H9 (cell line): Measurements from ENCODE around the gene PTPRN2. TPM values are rescaled to one million over a fixed set of nuclear protein-coding genes. Genes with fewer than 3 reads are reported as not detected.

ENCODE experiments used
- DNase-seq: peaks from one replicate; pipeline ENCODE4 v3.0.0-alpha.2; 2017
- H2AFZ ChIP-seq: one replicate; pipeline ENCODE4 v1.6.1; 2013; ENCODE audit warnings: mild to moderate bottlenecking, low read length, control low read depth, moderate library complexity
- H2AK5ac ChIP-seq: 2 replicates; pipeline ENCODE4 v1.6.1; 2013; ENCODE audit warnings: low read length, control low read depth, mixed read lengths; ENCODE audit not compliant: insufficient read length
- H2BK120ac ChIP-seq: one replicate; pipeline ENCODE4 v1.6.1; 2013; ENCODE audit warnings: low read depth, mild to moderate bottlenecking, low read length, control low read depth, inconsistent platforms; ENCODE audit not compliant: poor library complexity, severe bottlenecking
- H2BK12ac ChIP-seq: 2 replicates; pipeline ENCODE4 v1.6.1; 2013; ENCODE audit warnings: low read length, control low read depth, mixed read lengths, low read depth; ENCODE audit not compliant: insufficient read length
- H2BK15ac ChIP-seq: 2 replicates; pipeline ENCODE4 v1.6.1; 2013; ENCODE audit warnings: low read depth, low read length, control low read depth
- H2BK20ac ChIP-seq: one replicate; pipeline ENCODE4 v1.6.1; 2013; ENCODE audit warnings: low read depth, mild to moderate bottlenecking, low read length, control low read depth, inconsistent platforms; ENCODE audit not compliant: poor library complexity, severe bottlenecking
- H2BK5ac ChIP-seq: 2 replicates; pipeline ENCODE4 v1.6.1; 2013; ENCODE audit warnings: low read length, control low read depth, mixed read lengths; ENCODE audit not compliant: insufficient read length
- H3K14ac ChIP-seq: 2 replicates; pipeline ENCODE4 v1.6.1; 2013; ENCODE audit warnings: low read length, control low read depth; ENCODE audit not compliant: insufficient read depth
- H3K18ac ChIP-seq: 2 replicates; pipeline ENCODE4 v1.6.1; 2013; ENCODE audit warnings: low read depth, mild to moderate bottlenecking, mixed read lengths, low read length, control low read depth; ENCODE audit not compliant: insufficient read length
- H3K23ac ChIP-seq: 2 replicates; pipeline ENCODE4 v1.6.1; 2013; ENCODE audit warnings: low read length, control low read depth, mixed read lengths, low read depth; ENCODE audit not compliant: insufficient read length
- H3K23me2 ChIP-seq: 2 replicates; pipeline ENCODE4 v1.6.1; 2013; ENCODE audit warnings: low read depth, mild to moderate bottlenecking, mixed read lengths, low read length, control low read depth; ENCODE audit not compliant: insufficient read length, poor library complexity, severe bottlenecking
- H3K27ac ChIP-seq: 2 replicates; pipeline ENCODE4 v1.5.1; 2013; ENCODE audit warnings: low read length, control low read depth, mixed read lengths, low read depth; ENCODE audit not compliant: insufficient read length
- H3K27me3 ChIP-seq: 2 replicates; pipeline ENCODE4 v1.6.1; 2013; ENCODE audit warnings: low read length, control low read depth, inconsistent platforms; ENCODE audit not compliant: insufficient read depth
- H3K4ac ChIP-seq: 2 replicates; pipeline ENCODE4 v1.6.1; 2013; ENCODE audit warnings: low read depth, mild to moderate bottlenecking, control low read depth, inconsistent platforms, low read length, moderate library complexity
- H3K4me1 ChIP-seq: 2 replicates; pipeline ENCODE4 v1.6.1; 2013; ENCODE audit warnings: low read length, control low read depth, inconsistent platforms; ENCODE audit not compliant: insufficient read depth
- H3K4me2 ChIP-seq: 2 replicates; pipeline ENCODE4 v1.6.1; 2013; ENCODE audit warnings: low read length, control low read depth, mixed read lengths; ENCODE audit not compliant: insufficient read length, insufficient read depth
- H3K56ac ChIP-seq: 2 replicates; pipeline ENCODE4 v1.6.1; 2013; ENCODE audit warnings: low read depth, mild to moderate bottlenecking, mixed read lengths, low read length, control low read depth; ENCODE audit not compliant: insufficient read length
- H3K79me1 ChIP-seq: 2 replicates; pipeline ENCODE4 v1.6.1; 2013; ENCODE audit warnings: low read depth, mild to moderate bottlenecking, moderate library complexity, low read length, control low read depth, inconsistent platforms; ENCODE audit not compliant: insufficient read depth, poor library complexity, severe bottlenecking
- H3K79me2 ChIP-seq: 2 replicates; pipeline ENCODE4 v1.6.1; 2013; ENCODE audit warnings: low read length, control low read depth, inconsistent platforms; ENCODE audit not compliant: insufficient read depth
- H3K9ac ChIP-seq: 2 replicates; pipeline ENCODE4 v1.6.1; 2013; ENCODE audit warnings: low read length, control low read depth, mixed read lengths; ENCODE audit not compliant: insufficient read length; ENCODE audit errors: extremely low read depth
- H3K9me3 ChIP-seq: one replicate; pipeline ENCODE4 v1.6.1; 2013; ENCODE audit warnings: low read depth, low read length, inconsistent platforms; ENCODE audit not compliant: control insufficient read depth
- H3T11ph ChIP-seq: one replicate; pipeline ENCODE4 v1.6.1; 2013; ENCODE audit warnings: mild to moderate bottlenecking, low read length, control low read depth, inconsistent platforms
- H4K20me1 ChIP-seq: one replicate; pipeline ENCODE4 v1.6.1; 2013; ENCODE audit not compliant: control insufficient read depth, insufficient read length, insufficient read depth
- H4K5ac ChIP-seq: 2 replicates; pipeline ENCODE4 v1.6.1; 2013; ENCODE audit warnings: low read depth, mild to moderate bottlenecking, mixed read lengths, low read length, control low read depth; ENCODE audit not compliant: insufficient read length
- H4K8ac ChIP-seq: replicated peaks from 2 replicates; pipeline ENCODE4 v1.6.1; 2013; ENCODE audit warnings: low read length, control low read depth, mixed read lengths, low read depth; ENCODE audit not compliant: insufficient read length
- H4K91ac ChIP-seq: 2 replicates; pipeline ENCODE4 v1.6.1; 2013; ENCODE audit warnings: low read depth, mild to moderate bottlenecking, moderate library complexity, mixed read lengths, low read length, control low read depth; ENCODE audit not compliant: insufficient read length
- H3K27ac Mint-ChIP-seq, 3 experiments: 2 replicates in 2 of 3; 3 replicates in 1 of 3; pipeline ENCODE4 v1.8.0; 2020 to 2021; ENCODE audit warnings: mixed read lengths in 3 of 3, mild to moderate bottlenecking in 1 of 3, moderate library complexity in 1 of 3
- H3K27me3 Mint-ChIP-seq: 2 replicates; pipeline ENCODE4 v1.8.0; 2021; ENCODE audit warnings: low read depth, mild to moderate bottlenecking, moderate library complexity, mixed read lengths
- H3K36me3 Mint-ChIP-seq, 3 experiments: 2 replicates in 2 of 3; 3 replicates in 1 of 3; pipeline ENCODE4 v1.8.0; 2020 to 2021; ENCODE audit warnings: low read depth in 3 of 3, mixed read lengths in 3 of 3; ENCODE audit not compliant: insufficient read depth in 1 of 3
- H3K4me1 Mint-ChIP-seq, 2 experiments: 2 replicates each; pipeline ENCODE4 v1.8.0; 2020; ENCODE audit warnings: mixed read lengths in 2 of 2
- H3K4me3 Mint-ChIP-seq, 2 experiments: 2 replicates in 1 of 2; 3 replicates in 1 of 2; pipeline ENCODE4 v1.8.0; 2020 to 2021; ENCODE audit warnings: mild to moderate bottlenecking in 2 of 2, mixed read lengths in 2 of 2, moderate library complexity in 1 of 2
- H3K9me3 Mint-ChIP-seq, 2 experiments: 2 replicates in 1 of 2; 3 replicates in 1 of 2; pipeline ENCODE4 v1.8.0; 2020; ENCODE audit warnings: mild to moderate bottlenecking in 2 of 2, mixed read lengths in 2 of 2, moderate library complexity in 1 of 2
- WGBS: extraction: QIAGEN DNeasy Blood & Tissue Kit; methylation state at CpG from one replicate; pipeline ENCODE4 v1.1.7; 2013; ENCODE audit warnings: missing lambda C conversion rate, low lambda C conversion rate, mixed read lengths; ENCODE audit not compliant: insufficient read length; ENCODE audit errors: extremely low coverage; 5-methylcytosine and 5-hydroxymethylcytosine counted together
- total RNA-seq: library from RNA; stranded (reverse); gene quantifications from 2 replicates; pipeline ENCODE4 v1.2.1, GENCODE V29; 2021
- TF ChIP-seq, protein P1 (sequence below): fragments of 200-600 bp; sonication (generic); conservative IDR thresholded peaks from 3 replicates; pipeline ENCODE4 v1.8.0; 2021; ENCODE audit warnings: antibody characterized with exemption, mild to moderate bottlenecking

PTPRN2 gene
- total RNA-seq, 1 experiment from 2014 or later: 5.2 TPM

DNA sequence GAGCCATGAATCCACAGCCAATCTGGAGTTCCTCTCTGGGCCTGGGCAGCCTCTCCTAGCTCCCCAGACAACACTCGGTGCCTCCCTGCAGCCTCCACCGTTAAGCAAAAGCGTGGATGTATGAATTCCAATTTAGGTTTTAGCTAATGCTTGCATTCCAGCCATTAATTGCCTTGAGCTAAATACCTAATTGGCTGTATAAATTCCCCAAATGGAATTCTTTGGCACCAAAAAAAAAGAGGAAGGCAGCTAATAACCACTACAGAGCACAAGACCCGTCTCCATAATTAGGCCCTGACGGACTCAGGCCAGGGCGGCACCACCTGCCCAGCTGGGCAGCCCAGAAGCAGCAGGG, 140.5 kb downstream of the PTPRN2 start:
- Mint-ChIP-seq H3K36me3 (no peaks in the 10 kb centered on the region), H3K9me3 (no peaks in the 10 kb centered on the region), H3K4me3 (no peak overlapping the region), H3K4me1 (peaks cover 30 to 31% of the 10 kb centered on the region in 2 experiments), H3K27me3 (no peaks in the 10 kb centered on the region; the same call in none of the 2 replicates), H3K27ac (no peak overlapping the region; a peak in 1 of 7 replicates)
- Histone ChIP-seq H3K14ac (no peak overlapping the region), H4K91ac (no peak overlapping the region), H3K27ac (no peak overlapping the region), H2BK5ac (no peak overlapping the region), H3K4me1 (no peaks in the 10 kb centered on the region; the same call in 1 of the 2 replicates), H4K8ac (no peak overlapping the region), H2BK120ac (no peak overlapping the region), H3K56ac (no peak overlapping the region), H2AFZ (no peak overlapping the region), H3K9me3 (no peaks in the 10 kb centered on the region), H3K23me2 (no peaks in the 10 kb centered on the region), H3K23ac (no peak overlapping the region), H2BK12ac (no peak overlapping the region), H3K79me1 (no peaks in the 10 kb centered on the region), H3K4ac (no peak overlapping the region), H2BK20ac (no peak overlapping the region), H3K79me2 (no peaks in the 10 kb centered on the region), H3K27me3 (no peaks in the 10 kb centered on the region), H3K18ac (no peak overlapping the region), H4K5ac (no peak overlapping the region), H2BK15ac (no peak overlapping the region), H4K20me1 (no peaks in the 10 kb centered on the region), H3K4me2 (no peak overlapping the region), H3T11ph (no peak overlapping the region), H3K9ac (no peak overlapping the region), H2AK5ac (no peak overlapping the region)
- TF ChIP-seq, protein P1, sequence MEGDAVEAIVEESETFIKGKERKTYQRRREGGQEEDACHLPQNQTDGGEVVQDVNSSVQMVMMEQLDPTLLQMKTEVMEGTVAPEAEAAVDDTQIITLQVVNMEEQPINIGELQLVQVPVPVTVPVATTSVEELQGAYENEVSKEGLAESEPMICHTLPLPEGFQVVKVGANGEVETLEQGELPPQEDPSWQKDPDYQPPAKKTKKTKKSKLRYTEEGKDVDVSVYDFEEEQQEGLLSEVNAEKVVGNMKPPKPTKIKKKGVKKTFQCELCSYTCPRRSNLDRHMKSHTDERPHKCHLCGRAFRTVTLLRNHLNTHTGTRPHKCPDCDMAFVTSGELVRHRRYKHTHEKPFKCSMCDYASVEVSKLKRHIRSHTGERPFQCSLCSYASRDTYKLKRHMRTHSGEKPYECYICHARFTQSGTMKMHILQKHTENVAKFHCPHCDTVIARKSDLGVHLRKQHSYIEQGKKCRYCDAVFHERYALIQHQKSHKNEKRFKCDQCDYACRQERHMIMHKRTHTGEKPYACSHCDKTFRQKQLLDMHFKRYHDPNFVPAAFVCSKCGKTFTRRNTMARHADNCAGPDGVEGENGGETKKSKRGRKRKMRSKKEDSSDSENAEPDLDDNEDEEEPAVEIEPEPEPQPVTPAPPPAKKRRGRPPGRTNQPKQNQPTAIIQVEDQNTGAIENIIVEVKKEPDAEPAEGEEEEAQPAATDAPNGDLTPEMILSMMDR: no peak
- DNase-seq: no peak
- WGBS: no CpG with 5 or more reads among the region's 6 CpGs
